Parathyroid adenoma (tissue), 2 donors: ENCODE measurements around the gene GNAI1.

Experiments used
- H2AFZ ChIP-seq: fragments of 300-600 bp; sonication (generic); one replicate; pipeline ENCODE4 v1.7.0; 2017; ENCODE audit warnings: antibody characterized with exemption, mild to moderate bottlenecking
- H3K27ac ChIP-seq: fragments of 300-600 bp; sonication (generic); one replicate; pipeline ENCODE4 v1.7.0; 2017
- H3K27me3 ChIP-seq: fragments of 300-600 bp; sonication (generic); one replicate; pipeline ENCODE4 v1.7.0; 2017; ENCODE audit warnings: low read length; ENCODE audit not compliant: control insufficient read depth, insufficient read depth
- H3K36me3 ChIP-seq: fragments of 300-600 bp; sonication (generic); one replicate; pipeline ENCODE4 v1.7.0; 2017; ENCODE audit warnings: low read length; ENCODE audit not compliant: control insufficient read depth, insufficient read depth
- H3K4me1 ChIP-seq: fragments of 300-600 bp; sonication (generic); one replicate; pipeline ENCODE4 v1.7.0; 2017; ENCODE audit warnings: control low read depth
- H3K4me2 ChIP-seq: fragments of 300-600 bp; sonication (generic); one replicate; pipeline ENCODE4 v1.7.0; 2017; ENCODE audit warnings: low read length
- H3K4me3 ChIP-seq: fragments of 300-600 bp; sonication (generic); one replicate; pipeline ENCODE4 v1.7.0; 2017; ENCODE audit warnings: low read depth, low read length
- H3K79me2 ChIP-seq: fragments of 300-600 bp; sonication (generic); one replicate; pipeline ENCODE4 v1.7.0; 2017; ENCODE audit warnings: control low read depth
- H3K9ac ChIP-seq: fragments of 300-600 bp; sonication (generic); one replicate; pipeline ENCODE4 v1.7.0; 2017; ENCODE audit warnings: mild to moderate bottlenecking
- H3K9me3 ChIP-seq: fragments of 300-600 bp; sonication (generic); one replicate; pipeline ENCODE4 v1.7.0; 2017; ENCODE audit warnings: low read length; ENCODE audit not compliant: control insufficient read depth
- CTCF ChIP-seq: fragments of 300-600 bp; sonication (generic); IDR thresholded peaks from one replicate; pipeline ENCODE4 v1.7.0; 2017; ENCODE audit warnings: antibody characterized with exemption, mild to moderate bottlenecking
- donor health status: primary hyperparathyroidism.

Gene GNAI1

GRCh38 chr7:80134536-80135308 is at the start of gene GNAI1:
Gene GNAI1 (plus strand): TSS chr7:80134831. CDS start chr7:80135161, 330 bp downstream.
- Histone ChIP-seq H3K4me1 (no peaks in the 10 kb centered on the region), H3K27me3 (no peaks in the 10 kb centered on the region), H3K79me2 (peaks cover 15% of the 10 kb centered on the region)

GRCh38 chr7:80087051-80087770 is 47.4 kb upstream of the GNAI1 start:
- H3K9me3 ChIP-seq: no peaks in the 10 kb centered on the region
- H3K4me1 ChIP-seq: no peaks in the 10 kb centered on the region
- no peak for TF ChIP-seq CTCF
- no peaks in the 10 kb centered on the region for H3K36me3 ChIP-seq
- no peak overlapping the region for H3K27ac ChIP-seq
- no peaks in the 10 kb centered on the region for H3K27me3 ChIP-seq
- no peaks in the 10 kb centered on the region for H3K79me2 ChIP-seq
- no peak overlapping the region for H3K9ac ChIP-seq
- H2AFZ ChIP-seq: no peak overlapping the region
- no peak overlapping the region for H3K4me2 ChIP-seq
- no peak overlapping the region for H3K4me3 ChIP-seq

More at GRCh38 chr7:80134536-80135308, at the start of gene GNAI1:
- H3K9me3 ChIP-seq: no peaks in the 10 kb centered on the region
- peak within 1 kb of the TSS; percentile 74 for H3K4me3 ChIP-seq
- TF ChIP-seq CTCF: peak; percentile 31
- H3K27ac ChIP-seq: peak within 1 kb of the TSS; percentile 85
- peak within 1 kb of the TSS; percentile 93 for H3K4me2 ChIP-seq
- peak within 1 kb of the TSS; percentile 99 for H2AFZ ChIP-seq
- peak within 1 kb of the TSS; percentile 65 for H3K9ac ChIP-seq
- no peaks in the 10 kb centered on the region for H3K36me3 ChIP-seq

GRCh38 chr7:80087771-80088170 is 46.9 kb upstream of the GNAI1 start:
- Histone ChIP-seq H3K9ac (no peak overlapping the region), H3K27ac (no peak overlapping the region), H3K4me2 (no peak overlapping the region), H3K4me3 (no peak overlapping the region), H3K9me3 (no peaks in the 10 kb centered on the region), H3K36me3 (no peaks in the 10 kb centered on the region), H3K27me3 (no peaks in the 10 kb centered on the region), H2AFZ (peak overlapping the region; percentile 34), H3K4me1 (no peaks in the 10 kb centered on the region), H3K79me2 (no peaks in the 10 kb centered on the region)
- no peak for TF ChIP-seq CTCF

- Histone ChIP-seq H3K4me3 (no peak overlapping the region), H2AFZ (peak overlapping the region; percentile 13), H3K27ac (no peak overlapping the region), H3K9ac (no peak overlapping the region), H3K4me2 (no peak overlapping the region), H3K27me3 (no peaks in the 10 kb centered on the region), H3K79me2 (no peaks in the 10 kb centered on the region), H3K4me1 (no peaks in the 10 kb centered on the region), H3K36me3 (no peaks in the 10 kb centered on the region), H3K9me3 (no peaks in the 10 kb centered on the region)
- TF ChIP-seq CTCF: no peak
These were observed 45.9 kb upstream of the GNAI1 start for GRCh38 chr7:80088705-80089104.
